Transverse colon (tissue), 4 donors: ENCODE data around the gene KRTAP10-1.

Source experiments
- EP300 ChIP-seq: sonication (generic); formaldehyde crosslinking; IDR thresholded peaks from one replicate; pipeline ENCODE4 v1.6.1; 2017; ENCODE audit warnings: antibody characterized with exemption, low read depth
- POLR2A ChIP-seq: fragments of 450-650 bp; IDR thresholded peaks from one replicate; pipeline ENCODE4 v1.6.1; 2016; ENCODE audit warnings: antibody characterized with exemption, mild to moderate bottlenecking, moderate library complexity
- POLR2AphosphoS5 ChIP-seq, 3 donors: sonication (generic); formaldehyde crosslinking; IDR thresholded peaks; one replicate each; pipeline ENCODE4 v1.6.1; 2016; ENCODE audit warnings: antibody characterized with exemption in 3 of 3
- TF ChIP-seq, protein P1 (sequence below), 5 experiments: fragments of 200-600 bp in 3 of 5; fragments of 450-650 bp in 2 of 5; sonication (generic) in 3 of 5; IDR thresholded peaks; 1 replicate in 2 of 5; 2 replicates in 3 of 5; pipeline ENCODE4 v1.5.1; 2016 to 2017; ENCODE audit warnings: antibody characterized with exemption in 5 of 5, inconsistent platforms in 3 of 5, mild to moderate bottlenecking in 2 of 5, moderate library complexity in 1 of 5

DNA sequence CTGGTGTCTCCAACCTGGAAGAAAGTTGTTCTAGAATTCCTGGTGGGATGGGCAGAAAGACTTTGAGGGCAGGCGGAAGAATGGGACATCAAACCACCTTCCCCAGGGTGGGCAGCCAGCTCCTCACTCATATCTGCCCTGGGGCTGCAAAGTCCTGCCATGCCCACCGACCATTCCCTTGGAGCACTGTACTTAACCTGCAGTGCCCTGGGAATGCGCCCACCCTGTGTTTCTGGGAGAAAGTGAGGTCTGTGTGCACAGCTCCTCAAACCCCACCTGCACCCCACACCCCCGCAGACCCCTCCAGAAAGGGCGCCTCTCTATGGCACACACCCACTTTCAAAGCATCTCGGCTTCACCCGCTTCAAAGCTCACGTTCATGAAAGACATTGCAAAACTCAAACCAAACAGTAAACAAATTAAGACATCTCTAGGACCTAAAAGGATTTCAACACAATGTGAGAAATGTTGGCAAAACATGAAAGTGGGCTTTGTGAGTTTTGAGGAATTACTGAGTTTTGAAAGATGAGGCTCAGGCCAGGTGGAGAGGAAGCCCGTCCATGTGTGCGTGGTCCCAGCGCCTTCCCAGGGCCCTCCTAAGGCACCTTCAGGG is 25.1 kb downstream of the KRTAP10-1 start:
- TF ChIP-seq POLR2AphosphoS5 (IDR thresholded peaks at IDR 0.05) = no peak
- TF ChIP-seq, protein P1, sequence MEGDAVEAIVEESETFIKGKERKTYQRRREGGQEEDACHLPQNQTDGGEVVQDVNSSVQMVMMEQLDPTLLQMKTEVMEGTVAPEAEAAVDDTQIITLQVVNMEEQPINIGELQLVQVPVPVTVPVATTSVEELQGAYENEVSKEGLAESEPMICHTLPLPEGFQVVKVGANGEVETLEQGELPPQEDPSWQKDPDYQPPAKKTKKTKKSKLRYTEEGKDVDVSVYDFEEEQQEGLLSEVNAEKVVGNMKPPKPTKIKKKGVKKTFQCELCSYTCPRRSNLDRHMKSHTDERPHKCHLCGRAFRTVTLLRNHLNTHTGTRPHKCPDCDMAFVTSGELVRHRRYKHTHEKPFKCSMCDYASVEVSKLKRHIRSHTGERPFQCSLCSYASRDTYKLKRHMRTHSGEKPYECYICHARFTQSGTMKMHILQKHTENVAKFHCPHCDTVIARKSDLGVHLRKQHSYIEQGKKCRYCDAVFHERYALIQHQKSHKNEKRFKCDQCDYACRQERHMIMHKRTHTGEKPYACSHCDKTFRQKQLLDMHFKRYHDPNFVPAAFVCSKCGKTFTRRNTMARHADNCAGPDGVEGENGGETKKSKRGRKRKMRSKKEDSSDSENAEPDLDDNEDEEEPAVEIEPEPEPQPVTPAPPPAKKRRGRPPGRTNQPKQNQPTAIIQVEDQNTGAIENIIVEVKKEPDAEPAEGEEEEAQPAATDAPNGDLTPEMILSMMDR (IDR thresholded peaks at IDR 0.05) = no peak
- no peak for TF ChIP-seq EP300
- TF ChIP-seq POLR2A = no peak
